ENCODE results near the gene HHAT. TPM values are rescaled to one million over a fixed set of nuclear protein-coding genes. Genes with fewer than 3 reads are reported as not detected.

The HHAT gene
- total RNA-seq, 4 donors from 2014 or later: 3.4 to 5.2 (median 4.0) TPM

GRCh38 chr1:210650403-210650802, 321.7 kb downstream of the HHAT start:
- no peak for DNase-seq
- WGBS, 2 donors: 56 to 58% methylated on average over 2 of the region's 2 CpGs
- Histone ChIP-seq H3K27me3 (no peaks in the 10 kb centered on the region), H3K9me3 (no peaks in the 10 kb centered on the region), H3K4me3 (no peak overlapping the region), H3K4me1 (no peaks in the 10 kb centered on the region), H3K27ac (no peak overlapping the region), H3K36me3 (no peaks in the 10 kb centered on the region)
- intact Hi-C loops (cut with DNase I): no loop called here
- no peak for TF ChIP-seq CTCF (IDR thresholded peaks at IDR 0.05)
- TF ChIP-seq POLR2A (IDR thresholded peaks at IDR 0.05): no peak

DNA sequence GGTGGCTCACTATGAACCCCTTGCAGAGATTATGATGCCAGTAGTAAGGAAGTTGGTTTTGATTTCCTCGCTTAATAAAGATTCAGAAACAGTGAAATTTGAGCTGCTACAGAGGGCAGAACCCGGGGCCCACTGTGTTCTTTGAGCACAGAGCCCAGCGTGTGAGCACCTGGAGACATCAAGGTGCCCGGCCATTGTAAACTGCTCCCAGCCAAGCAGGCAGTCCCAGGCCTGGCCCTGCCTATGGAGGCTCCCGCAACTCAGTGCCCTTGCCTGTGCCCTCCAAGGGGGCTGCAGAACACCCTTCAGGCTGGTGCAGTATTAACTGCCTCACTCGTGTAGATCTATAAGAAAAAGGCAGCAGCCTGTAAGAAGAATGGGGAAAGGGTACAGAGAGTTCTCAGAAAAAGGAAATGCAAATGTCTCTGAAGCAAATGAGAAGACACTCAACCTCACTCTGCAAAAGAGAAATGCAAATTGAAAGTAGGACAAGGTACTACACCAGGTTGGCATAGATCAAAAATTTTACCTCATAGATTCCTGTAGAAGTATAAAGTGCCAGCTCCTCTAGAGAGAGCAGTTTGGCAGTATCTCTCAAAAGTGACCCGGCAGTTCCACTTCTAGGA, 323.7 kb downstream of the HHAT start:
- 88 to 93% methylated on average over 7 of the region's 7 CpGs for WGBS, 2 donors
- H3K36me3 ChIP-seq: no peaks in the 10 kb centered on the region
- TF ChIP-seq CTCF (IDR thresholded peaks at IDR 0.05): no peak
- TF ChIP-seq POLR2A (IDR thresholded peaks at IDR 0.05): no peak
- H3K27me3 ChIP-seq: no peaks in the 10 kb centered on the region
- no peak overlapping the region for H3K4me3 ChIP-seq
- DNase-seq: no peak
- no peaks in the 10 kb centered on the region for H3K9me3 ChIP-seq
- H3K4me1 ChIP-seq: no peaks in the 10 kb centered on the region
- intact Hi-C loops (cut with DNase I): no loop called here
- H3K27ac ChIP-seq: no peak overlapping the region

DNA sequence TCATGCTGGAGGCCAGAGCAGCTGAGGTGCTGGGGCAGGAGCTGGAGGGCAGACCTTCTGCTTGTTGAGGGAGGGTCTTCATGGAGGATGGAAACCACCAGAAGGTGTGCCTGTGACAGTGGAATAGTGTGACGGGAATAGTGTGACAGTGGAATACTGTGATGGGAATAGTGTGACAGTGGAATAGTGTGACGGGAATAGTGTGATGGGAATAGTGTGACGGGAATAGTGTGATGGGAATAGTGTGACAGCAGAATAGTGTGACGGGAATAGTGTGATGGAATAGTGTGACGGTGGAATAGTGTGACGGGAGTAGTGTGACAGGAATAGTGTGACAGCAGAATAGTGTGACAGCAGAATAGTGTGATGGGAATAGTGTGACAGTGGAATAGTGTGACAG, 325.1 kb downstream of the HHAT start:
- no peak for TF ChIP-seq POLR2A (IDR thresholded peaks at IDR 0.05)
- Histone ChIP-seq H3K27ac (no peak overlapping the region), H3K4me3 (no peak overlapping the region), H3K36me3 (no peaks in the 10 kb centered on the region), H3K4me1 (no peaks in the 10 kb centered on the region), H3K9me3 (no peaks in the 10 kb centered on the region), H3K27me3 (no peaks in the 10 kb centered on the region)
- 46 to 50% methylated on average over 6 of the region's 6 CpGs for WGBS, 2 donors
- no peak for DNase-seq
- intact Hi-C loops (cut with DNase I): no loop called here

- no peak for DNase-seq
- intact Hi-C loops (cut with DNase I): no loop called here
- no peaks in the 10 kb centered on the region for H3K4me1 ChIP-seq
- H3K36me3 ChIP-seq: no peaks in the 10 kb centered on the region
- TF ChIP-seq POLR2A (IDR thresholded peaks at IDR 0.05) (no peak), CTCF (IDR thresholded peaks at IDR 0.05) (no peak)
- no peak overlapping the region for H3K4me3 ChIP-seq
- WGBS, 2 donors: 72 to 78% methylated on average over 6 of the region's 7 CpGs
- no peak overlapping the region for H3K27ac ChIP-seq
- no peaks in the 10 kb centered on the region for H3K9me3 ChIP-seq
- H3K27me3 ChIP-seq: no peaks in the 10 kb centered on the region
Observed at GRCh38 chr1:210654176-210654981, 325.7 kb downstream of the HHAT start.

DNA sequence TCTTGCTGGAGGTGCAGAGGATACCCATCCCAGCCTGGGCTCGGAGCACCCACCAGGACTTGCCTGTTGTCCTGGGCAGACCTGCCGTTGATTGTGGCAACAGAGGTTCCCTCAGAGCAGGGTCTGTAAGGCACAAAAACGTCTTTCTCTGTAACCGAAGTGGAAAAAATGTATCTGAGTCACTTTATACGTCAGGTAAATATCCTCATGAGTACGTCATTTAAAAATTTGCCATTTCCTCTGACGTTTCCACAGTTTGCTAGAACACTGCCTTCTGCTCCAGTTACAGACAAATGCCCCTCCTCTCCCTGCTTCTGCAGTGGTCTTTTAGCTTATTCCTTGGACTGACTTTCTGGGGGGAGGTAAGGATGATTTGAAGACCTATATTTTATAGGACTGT, 326.8 kb downstream of the HHAT start:
- 75 to 77% methylated on average over 5 to 7 of the region's 7 CpGs for WGBS, 2 donors
- Histone ChIP-seq H3K9me3 (no peaks in the 10 kb centered on the region), H3K4me3 (no peak overlapping the region), H3K27ac (no peak overlapping the region), H3K4me1 (no peaks in the 10 kb centered on the region), H3K27me3 (no peaks in the 10 kb centered on the region), H3K36me3 (no peaks in the 10 kb centered on the region)
- intact Hi-C loops (cut with DNase I): no loop called here
- DNase-seq: no peak
- TF ChIP-seq CTCF (IDR thresholded peaks at IDR 0.05): no peak
- no peak for TF ChIP-seq POLR2A (IDR thresholded peaks at IDR 0.05)

Data from esophagus squamous epithelium (tissue), 5 donors.